GM12801 (cell line): Measurements from ENCODE around the gene PHF8.

Experiments
- CTCF ChIP-seq: IDR thresholded peaks from one replicate; pipeline ENCODE4 v1.5.1; 2011; ENCODE audit warnings: control low read depth; ENCODE audit not compliant: insufficient read length; ENCODE audit errors: extremely low read depth

PHF8 gene

GRCh38 chrX:54044126-54044876, at the start of gene PHF8:
PHF8 (minus strand) TSS chrX:54044473; CDS start chrX:54042728, 1,745 bp downstream.
- no peak for TF ChIP-seq CTCF

GRCh38 chrX:54093571-54093970, 49.3 kb upstream of the PHF8 start:
- no peak for TF ChIP-seq CTCF

GRCh38 chrX:54093159-54093558, 48.9 kb upstream of the PHF8 start:
- no peak for TF ChIP-seq CTCF

GRCh38 chrX:54090880-54091279, 46.6 kb upstream of the PHF8 start:
- no peak for TF ChIP-seq CTCF

- TF ChIP-seq CTCF = no peak
These were observed 44.9 kb upstream of the PHF8 start for GRCh38 chrX:54089191-54089590.

GRCh38 chrX:54087661-54088060, 43.4 kb upstream of the PHF8 start:
- no peak for TF ChIP-seq CTCF

GRCh38 chrX:54085666-54086065, 41.4 kb upstream of the PHF8 start:
- no peak for TF ChIP-seq CTCF
